CD4-positive, alpha-beta T cell treated with Interleukin-4 for 4 hours (primary cell): ENCODE data around the gene SPATA2L.
"Not testable (repeated sequence)": the region's sequence is repeated elsewhere in the genome, so short reads cannot be mapped to it uniquely, and the experiment has no call there.

Source experiments
- DNase-seq: peaks from one replicate; pipeline ENCODE4 v3.0.0-alpha.2; 2020

SPATA2L gene

DNA sequence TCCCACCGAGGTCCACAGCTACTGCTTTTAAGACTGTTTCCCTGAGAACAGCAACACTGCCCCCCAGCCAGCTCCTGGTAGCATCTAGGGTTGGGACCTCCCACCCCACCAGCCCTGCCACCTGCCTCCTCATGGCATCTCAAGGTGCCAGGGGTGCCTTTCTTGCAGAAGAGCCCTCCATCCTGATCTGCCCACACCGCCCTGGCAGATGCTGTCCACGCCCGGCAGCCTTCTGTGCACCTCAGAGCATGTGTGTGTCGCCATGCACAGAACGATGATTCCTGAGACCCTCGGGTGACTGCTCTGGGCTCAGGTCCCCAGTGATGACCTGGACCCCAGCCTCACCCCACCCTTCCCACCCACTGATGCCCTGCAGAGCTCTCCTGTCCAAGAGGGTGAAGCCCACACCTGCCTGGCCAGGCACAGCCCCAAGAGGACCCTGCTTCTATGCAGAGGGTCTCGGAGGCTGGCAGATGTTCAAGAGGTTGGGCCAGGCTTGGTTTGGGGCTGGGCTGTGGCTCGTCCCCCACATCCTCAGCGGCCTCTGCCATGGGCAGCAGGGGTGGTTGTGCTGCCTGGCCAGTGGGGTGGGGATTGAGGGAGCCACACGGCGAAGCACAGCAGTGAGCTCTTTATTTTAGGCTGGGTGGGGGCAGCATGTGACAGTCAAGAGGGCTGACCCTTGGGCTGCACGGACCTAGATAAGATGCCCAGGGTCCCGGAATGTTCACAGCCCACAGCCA lies 5.2 kb upstream of the SPATA2L start:
- no peak for DNase-seq

DNA sequence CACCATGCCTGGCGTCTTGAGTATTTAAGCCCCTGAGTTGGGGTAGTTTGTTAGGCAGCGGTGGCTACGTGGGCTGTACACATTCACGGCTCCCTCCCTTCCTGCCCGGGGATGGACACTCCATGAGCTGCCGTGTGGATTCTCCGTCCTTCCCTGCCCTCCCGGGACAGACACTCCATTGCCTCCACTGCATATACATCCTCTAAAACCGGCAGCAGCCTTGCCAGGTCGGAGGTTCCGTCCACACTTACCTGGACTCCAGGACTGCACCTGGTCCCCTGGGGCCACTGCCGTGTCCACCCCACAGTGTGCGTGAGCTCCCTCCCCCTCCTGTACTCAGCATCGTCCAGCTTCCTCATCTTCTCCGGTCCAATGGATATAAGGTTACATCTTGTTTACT lies 3.5 kb upstream of the SPATA2L start:
- no peak for DNase-seq

DNA sequence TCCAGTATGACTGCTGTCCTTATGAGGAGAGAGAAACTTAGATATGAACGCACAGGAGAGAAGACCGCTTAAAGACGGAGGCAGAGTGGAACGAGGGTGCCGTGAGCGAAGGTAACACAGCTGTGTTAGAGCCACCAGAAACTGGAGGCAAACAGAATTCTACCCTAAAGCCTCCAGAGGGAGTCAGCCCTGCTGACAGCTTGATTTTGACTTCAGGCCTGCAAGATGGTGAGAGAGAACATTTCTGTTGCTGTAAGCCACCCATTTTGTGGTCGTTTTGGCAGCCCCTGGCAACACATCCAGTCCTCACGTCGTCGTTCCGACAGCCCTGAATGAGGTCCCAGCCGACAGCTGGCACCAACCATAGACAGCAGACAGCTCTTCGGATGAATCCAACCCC lies 2.8 kb upstream of the SPATA2L start:
- DNase-seq: no peak

DNA sequence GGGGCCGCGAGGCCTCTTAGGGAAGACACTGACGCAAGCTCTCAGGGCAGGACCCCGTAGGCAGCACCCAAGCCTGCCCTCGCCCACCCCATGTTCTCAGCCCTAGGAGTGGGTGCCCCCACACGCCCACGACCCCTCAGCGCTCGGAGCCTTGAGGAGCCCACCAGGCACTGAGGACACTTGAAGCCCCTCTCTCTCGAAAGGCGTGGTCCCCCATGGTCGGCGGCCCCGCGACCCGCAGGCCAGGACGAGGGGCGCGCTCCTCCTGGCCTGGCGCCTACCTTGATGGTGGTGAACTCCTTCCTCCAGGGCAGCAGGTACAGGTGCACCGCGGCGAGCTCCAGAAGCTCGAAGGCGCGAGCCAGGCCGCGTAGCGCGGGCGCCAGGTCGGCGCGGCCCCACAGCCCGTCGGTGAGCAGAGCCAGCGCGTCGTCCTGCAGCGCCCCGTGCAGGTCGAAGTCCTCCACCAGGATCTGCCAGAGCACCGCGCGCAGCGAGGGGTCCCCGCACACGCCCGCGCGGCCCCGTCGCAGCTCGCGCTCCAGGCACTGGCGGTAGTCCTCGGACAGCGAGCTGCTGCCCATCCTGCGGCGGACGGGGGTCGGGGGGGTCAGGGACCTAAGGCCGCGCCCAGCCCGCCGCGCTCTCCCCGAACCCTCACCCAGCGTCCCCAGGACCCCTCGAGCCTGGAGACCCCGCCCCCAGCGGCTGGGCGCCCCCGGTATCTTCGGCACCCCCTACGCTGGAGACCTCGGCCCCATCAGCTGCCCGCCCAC lies 668 bp downstream of the SPATA2L start:
- DNase-seq: peak; percentile 49

DNA sequence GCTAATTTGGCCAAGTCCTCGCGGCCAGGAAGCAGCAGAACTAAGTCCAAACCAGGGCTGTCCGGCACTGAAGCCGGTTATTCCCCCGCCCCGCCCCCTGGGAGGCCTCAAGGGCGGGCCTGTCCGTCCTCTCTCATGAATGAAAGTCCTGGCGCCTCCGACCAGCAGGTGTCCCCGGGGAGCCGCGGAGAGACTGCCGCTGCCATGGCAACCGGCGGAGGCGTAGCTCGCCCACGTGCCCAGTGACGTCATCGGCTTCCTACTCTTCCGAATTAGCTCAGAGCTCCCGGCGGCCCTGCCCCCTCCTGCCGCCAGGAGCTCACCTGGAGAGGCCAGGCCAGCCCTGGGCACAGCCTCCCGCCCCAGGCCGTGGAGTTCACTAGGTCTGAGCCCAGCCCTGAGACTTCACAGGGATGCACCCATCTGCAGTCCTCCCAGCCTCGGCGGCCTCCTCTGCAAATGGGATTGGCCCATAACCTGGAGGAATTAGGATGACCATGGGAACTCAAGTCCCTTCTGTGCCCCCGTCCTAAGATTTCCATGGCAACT lies 1.3 kb downstream of the SPATA2L start:
- DNase-seq: peak; percentile 95

DNA sequence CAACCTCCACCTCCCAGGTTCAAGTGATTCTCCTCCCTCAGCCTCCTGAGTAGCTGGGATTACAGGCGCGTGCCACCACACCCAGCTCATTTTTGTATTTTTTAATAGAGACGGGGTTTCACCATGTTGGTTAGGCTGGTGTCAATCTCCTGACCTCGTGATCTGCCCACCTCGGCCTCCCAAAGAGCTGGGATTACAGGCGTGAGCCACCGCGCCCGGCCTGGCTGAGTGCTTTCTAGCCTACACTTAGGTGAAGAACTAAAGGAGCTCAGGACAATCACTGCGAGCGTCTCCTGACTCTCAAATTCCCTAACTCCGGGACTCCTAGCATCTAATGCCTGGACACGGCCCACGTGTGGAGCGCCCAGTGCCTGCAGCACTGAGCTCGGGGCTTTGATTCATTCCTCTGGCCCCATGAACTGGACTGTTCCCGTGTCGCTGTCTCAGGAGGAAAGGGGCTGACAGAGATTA lies 1.8 kb downstream of the SPATA2L start:
- not testable (repeated sequence) for DNase-seq

DNA sequence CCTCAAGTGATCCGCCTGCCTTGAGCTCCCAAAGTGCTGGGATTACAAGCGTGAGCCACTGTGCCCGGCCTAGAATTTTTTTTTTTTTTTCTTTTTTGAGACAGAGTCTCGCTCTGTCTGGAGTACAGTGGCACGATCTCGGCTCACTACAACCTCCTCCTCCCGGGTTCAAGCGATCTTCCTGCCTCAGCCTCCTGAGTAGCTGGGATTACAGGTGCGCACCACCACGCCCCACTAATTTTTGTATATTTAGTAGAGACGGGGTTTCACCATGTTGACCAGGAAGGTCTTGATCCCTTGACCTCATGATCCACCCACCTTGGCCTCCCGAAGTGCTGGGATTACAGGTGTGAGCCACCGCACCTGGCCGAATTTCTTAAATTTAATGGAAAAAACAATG lies 2.8 kb downstream of the SPATA2L start:
- not testable (repeated sequence) for DNase-seq

DNA sequence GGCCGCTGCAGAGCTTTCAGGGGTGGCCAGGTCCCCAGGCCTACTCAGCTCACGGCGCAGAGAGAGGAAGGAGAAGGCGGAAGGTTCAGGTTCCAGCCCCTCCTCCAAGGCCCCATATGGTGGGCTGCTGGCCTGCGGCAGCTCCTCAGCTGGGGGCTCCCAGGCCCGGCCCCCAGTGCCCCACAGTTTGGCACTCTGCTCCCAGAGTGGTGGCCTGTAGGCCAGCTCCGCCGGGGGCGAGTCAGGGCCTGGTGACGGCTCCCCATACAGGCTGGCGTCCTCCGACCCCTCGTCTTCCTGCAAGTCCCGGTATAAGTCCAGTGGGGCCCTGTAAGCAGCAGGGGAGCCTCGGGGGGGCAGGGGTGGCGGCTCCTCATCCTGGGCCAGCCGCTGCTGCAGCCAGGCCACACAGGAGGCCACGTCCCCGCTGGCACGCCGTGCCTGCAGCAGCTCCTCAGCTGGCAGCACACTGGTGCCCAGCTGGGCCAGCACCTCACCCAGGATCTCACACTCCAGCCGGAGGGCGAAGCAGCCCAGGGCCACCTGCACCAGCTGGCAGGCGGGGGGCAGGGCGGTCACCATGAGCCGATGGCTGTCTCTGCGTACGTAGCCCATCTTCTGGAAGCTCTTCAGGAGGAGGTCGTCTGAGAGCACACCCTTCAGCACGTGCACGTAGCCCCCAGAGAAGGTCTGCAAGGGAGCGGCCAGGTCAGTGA lies 3.7 kb downstream of the SPATA2L start:
- DNase-seq: no peak

DNA sequence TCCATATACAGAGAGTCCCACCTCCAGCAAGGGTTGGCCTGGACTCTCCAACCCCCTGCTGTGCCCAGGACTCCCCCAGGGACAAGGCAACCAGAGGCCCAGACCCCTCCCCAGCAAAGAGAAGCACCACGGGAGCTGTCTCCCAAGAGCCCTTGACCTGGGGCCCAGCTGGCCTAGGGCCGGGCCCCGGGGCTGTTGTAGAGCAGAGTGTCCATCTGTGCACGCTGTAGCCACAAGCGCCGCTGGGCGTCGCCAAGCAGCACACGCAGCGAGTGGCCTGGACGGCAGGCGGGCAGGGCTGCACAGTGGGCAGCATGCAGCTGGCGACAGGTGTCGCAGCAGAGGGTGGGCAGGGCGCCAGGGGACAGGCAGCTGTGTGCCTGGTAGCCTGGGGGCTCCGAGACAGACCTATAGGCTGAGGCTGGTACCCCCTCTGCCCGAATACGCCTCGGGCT lies 4.3 kb downstream of the SPATA2L start:
- DNase-seq: no peak

DNA sequence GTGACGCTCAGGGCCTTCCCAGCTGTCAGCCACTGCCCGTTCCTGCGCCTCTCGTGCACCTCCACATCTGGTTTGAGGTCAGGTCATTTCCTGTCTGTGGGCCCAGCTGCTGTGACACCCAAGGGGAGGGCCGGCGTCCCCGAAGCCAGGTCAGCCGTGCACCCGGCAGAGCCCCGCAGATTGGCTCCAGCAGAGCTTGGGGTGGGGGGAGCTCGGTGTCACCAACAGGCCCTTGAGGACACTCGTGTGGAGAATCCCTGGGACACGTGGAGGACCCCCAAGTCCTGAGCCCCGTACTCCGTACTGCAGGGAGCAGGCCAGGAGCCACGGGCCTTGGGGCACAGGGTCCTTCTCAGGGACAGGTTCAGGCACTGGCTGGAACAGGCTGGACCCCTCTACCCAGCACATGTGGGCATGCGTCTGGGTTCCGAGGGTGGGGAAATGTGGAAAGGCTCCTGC lies 4.8 kb downstream of the SPATA2L start:
- DNase-seq: peak; percentile 30

DNA sequence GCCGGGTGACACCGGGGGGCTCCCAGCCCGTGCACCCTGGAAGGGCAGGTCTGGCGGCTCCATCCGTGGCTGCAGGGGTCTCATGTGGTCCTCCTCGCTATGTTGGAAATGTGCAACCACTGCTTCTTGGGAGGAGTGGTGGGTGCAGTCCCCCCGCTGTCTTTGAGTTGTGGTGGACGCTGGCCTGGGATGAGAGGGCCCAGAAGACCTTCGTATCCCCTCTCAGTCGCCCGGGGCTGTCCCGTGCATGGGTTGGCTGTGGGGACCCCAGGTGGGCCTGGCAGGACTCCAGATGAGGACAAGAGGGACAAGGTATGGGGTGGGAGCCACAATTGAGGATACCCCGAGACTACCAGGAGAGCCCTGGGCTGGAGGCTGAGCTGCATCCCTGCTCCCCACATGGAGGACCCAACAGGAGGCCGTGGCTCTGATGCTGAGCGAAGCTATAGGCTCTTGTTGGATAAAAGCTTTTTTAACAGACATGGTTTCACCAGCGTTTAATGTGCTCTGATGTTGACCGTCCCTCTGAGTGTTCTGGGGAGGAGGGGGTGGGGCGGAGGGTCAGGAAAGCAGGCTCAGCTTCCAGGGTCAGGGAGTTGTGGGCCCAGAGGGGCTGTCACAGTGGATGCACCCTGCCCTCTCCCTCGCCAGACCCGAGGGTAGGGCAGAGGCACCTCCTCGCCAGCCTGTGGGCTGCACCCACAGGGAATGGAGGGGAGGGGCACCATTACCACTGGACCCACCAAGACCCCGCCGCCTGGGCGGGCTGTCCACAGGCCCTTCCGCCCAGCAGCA lies 5.4 kb downstream of the SPATA2L start:
- no peak for DNase-seq

DNA sequence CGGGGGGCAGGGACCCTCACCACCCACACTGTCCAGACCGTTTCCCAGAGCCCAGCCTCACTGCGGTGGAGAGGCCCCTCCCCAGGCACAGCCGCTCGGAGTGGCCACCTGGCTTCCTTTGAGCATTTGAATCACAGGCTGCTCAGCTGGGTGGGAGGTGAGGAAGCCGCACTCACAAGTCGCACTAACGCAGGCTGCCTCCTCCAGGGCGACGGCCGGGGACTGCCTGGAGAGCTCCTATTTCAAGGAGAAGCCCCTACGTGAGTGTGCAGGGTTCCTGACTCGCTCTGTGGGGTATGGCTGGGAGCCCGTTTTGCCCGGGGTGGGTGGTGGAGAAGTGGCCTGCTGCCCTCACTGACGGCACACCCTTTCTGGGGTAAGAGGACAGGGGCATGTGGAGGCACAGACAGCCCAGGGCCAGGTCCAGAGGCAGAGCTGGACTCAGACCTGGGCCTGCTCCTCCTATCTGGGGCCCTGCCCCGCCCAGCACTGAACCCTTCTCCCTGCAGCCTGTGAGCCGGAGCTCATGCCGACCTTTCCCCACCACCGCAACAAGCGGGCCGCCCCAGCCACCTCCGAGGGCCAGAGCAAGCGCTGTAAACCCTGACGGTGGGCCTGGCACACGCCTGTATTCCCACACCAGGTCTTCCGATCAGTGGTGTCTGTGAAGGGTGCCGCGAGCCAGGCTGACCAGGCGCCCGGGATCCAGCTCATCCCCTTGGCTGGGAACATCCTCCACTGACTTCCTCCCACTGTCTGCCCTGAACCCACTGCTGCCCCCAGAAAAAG lies 6.2 kb downstream of the SPATA2L start:
- no peak for DNase-seq

DNA sequence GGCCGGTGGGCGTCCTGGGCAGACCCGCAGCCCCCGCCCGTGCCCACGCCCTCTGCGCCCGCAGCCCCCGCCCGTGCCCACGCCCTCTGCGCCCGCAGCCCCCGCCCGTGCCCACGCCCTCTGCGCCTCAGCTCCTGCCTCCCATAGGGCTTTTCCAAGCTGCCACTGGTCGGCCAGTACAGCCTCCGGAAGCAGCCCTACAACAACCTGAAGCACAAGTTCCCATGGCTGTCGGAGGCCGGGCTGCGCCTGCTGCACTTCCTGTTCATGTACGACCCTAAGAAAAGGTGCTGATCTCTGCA lies 6.8 kb downstream of the SPATA2L start:
- not testable (repeated sequence) for DNase-seq

DNA sequence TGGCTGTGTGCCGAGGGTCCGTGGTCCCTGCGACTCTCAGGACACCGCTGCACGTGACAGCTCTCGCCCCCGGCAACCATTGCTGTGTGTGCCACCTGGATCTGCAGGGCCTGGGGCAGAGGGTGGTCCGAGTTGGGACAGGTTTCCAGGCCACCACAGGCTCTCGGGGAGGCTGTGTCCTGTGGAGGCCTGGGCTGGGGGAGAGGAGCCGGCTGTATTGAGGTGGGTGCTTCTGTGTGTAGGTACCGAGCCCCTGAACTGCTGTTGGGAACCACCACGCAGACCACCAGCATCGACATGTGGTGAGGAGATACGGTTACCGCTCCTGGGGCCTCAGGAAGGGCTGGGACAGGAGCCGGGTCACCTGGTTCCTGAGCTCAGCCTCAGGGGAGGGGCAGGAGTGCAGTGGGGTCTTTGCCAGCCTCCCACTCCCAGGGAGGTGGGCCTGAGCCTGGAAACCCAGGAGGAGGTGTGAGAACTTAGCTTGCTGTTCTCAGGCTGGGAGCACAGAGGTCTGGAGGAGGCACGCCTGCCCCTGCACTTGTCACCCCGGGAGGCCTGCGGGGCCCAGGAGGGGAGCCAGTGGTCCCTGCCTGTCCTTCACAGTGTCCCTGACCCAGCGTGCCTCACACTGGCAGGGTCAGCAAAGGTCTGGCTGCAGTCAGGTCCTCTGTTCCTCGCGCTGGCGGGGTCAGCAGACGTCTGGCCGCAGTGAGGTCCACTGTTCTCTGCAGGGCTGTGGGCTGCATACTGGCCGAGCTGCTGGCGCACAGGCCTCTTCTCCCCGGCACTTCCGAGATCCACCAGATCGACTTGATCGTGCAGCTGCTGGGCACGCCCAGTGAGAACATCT lies 7.3 kb downstream of the SPATA2L start:
- no peak for DNase-seq

DNA sequence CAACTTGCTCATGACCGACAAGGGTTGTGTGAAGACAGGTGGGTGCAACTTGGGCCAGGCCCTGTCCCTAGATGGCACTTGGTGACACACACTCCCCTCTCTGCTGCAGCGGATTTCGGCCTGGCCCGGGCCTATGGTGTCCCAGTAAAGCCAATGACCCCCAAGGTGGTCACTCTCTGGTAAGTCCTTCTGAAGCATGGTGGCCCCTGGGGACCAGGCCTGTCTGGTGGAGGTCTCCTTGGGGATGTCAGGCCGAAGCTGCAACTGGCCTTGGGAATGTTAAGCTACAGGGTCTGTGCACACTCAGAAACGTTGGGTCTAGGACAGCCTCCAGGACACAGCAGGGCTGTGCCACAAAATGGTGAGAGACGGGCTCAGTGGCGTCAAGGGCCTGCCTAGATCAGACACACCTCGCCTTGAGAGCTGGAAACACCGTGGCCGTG lies 8.2 kb downstream of the SPATA2L start:
- DNase-seq: no peak

DNA sequence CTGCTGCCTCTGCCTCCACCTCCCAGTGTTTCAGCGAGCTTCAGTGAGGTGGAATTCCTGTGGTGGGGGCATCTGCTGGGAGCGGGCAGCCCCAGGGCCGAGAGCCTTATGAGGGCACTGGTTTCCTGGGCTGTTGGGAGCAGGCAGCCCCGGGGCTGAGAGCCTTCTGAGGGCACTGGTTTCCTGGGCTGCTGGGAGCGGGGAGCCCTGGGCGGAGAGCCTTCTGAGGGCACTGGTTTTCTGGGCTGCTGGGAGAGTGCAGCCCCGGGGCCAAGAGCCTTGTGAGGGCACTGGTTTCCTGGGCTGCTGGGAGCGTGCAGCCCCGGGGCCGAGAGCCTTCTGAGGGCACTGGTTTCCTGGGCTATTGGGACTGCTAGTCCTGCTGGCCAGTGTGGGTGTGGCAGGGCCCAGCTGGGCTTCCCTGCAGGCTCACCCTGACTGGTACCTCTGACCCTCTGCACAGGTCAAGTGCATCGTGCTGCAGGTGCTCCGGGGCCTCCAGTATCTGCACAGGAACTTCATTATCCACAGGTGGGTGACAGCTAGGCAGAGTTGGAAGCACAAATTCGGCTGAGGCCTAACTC lies 9.4 kb downstream of the SPATA2L start:
- DNase-seq: no peak

DNA sequence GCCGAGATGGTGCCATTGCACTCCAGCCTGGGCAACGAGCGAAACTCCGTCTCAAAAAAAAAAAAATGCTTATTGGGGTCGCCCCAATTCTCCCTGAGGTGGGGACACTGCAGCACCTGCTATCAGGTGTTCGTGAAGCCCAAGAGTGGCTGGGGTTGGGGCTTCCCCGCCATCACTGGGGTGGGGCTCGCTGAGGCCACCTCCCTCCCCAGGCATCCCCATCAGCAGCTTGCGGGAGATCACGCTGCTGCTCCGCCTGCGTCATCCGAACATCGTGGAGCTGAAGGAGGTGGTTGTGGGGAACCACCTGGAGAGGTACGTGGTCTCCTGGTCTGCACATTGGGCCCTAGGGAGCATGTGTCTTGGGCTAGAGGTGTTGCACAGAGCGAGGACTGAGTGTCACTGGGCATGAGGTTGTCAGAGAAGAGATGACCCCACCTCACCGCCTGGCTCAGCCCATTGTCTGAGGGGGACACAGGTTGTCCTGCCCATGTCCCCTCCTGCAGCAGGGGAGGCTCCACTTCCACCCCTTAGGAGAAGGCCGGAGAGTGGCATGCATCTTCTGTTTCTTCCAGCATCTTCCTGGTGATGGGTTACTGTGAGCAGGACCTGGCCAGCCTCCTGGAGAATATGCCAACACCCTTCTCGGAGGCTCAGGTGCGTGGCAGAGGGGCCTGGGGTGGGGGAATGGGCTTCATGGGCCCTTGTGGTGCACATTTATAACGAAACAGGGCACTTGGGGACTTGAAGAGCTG lies 10.1 kb downstream of the SPATA2L start:
- DNase-seq: no peak

DNA sequence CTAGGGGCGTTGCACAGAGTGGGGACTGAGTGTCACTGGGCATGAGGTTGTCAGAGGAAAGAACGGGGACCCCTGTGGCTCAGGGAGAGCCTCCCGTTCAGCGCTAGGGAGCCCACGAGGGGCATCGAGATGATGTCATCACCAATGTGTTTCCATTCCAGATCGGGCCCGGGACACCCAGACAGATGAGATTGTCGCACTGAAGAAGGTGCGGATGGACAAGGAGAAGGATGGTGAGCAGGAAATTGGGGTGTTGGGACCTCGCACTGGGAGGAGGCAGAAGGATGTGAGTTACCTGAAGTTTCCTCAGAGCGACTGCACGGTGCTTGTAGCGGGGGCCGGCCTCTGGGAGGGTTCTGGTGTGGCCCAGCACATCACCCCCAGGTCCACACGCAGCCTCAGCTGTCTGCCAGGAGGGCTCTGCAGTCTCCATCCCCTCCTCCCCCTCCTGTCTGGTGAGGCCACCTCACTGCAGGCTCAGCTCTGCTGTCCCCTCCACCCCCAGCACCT lies 11.1 kb downstream of the SPATA2L start:
- no peak for DNase-seq

DNA sequence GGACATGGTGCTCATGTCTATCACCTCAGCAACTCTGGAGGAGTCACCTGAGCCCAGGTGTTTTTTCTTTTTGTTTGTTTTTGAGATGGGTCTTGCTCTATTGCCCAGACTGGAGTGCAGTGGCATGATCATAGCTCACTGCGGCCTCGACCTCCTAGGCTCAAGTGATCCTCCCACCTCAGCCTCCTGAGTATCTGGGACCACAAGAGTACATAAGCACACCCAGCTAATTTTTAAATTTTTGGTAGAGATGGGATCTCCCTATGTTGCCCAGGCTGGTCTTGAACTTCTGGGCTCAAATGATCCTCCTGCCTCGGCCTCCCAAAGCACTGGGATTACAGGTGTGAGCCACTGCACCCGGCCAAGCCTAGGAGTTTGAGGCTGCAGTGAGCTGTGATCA lies 11.9 kb downstream of the SPATA2L start:
- not testable (repeated sequence) for DNase-seq
